Large intestine (tissue), 3 donors: ENCODE data around the gene BACE2. TPM values are rescaled to one million over a fixed set of nuclear protein-coding genes. Genes with fewer than 3 reads are reported as not detected.

Experiments used
- DNase-seq, 2 donors: peaks; one replicate each; pipeline versions ENCODE4 v3.0.0 to v3.0.0-alpha.2; 2013
- H3K27ac ChIP-seq: one replicate; pipeline ENCODE4 v1.5.1; 2013; ENCODE audit warnings: low read length
- H3K27me3 ChIP-seq: 2 replicates; pipeline ENCODE4 v1.6.1; 2013; ENCODE audit warnings: low read length; ENCODE audit not compliant: control insufficient read depth, insufficient read depth
- H3K36me3 ChIP-seq: 2 replicates; pipeline ENCODE4 v1.6.1; 2013; ENCODE audit warnings: low read length; ENCODE audit not compliant: control insufficient read depth, insufficient read depth
- H3K4me1 ChIP-seq: one replicate; pipeline ENCODE4 v1.6.1; 2013; ENCODE audit warnings: low read length; ENCODE audit not compliant: control insufficient read depth, insufficient read depth
- H3K4me3 ChIP-seq: one replicate; pipeline ENCODE4 v1.5.1; 2013; ENCODE audit warnings: low read length
- H3K9me3 ChIP-seq: one replicate; pipeline ENCODE4 v1.6.1; 2013; ENCODE audit warnings: mild to moderate bottlenecking, low read depth, low read length, moderate library complexity; ENCODE audit not compliant: control insufficient read depth
- WGBS: methylation state at CpG from one replicate; pipeline ENCODE4 v1.1.5; 2013; ENCODE audit warnings: low lambda C conversion rate; ENCODE audit not compliant: insufficient coverage; 5-methylcytosine and 5-hydroxymethylcytosine counted together
- polyA plus RNA-seq: library from polyadenylated mRNA; unstranded; fragments of 120-200 nt; gene quantifications from one replicate; pipeline ENCODE4 v1.2.1, GENCODE V29; 2013

Gene BACE2
- polyA plus RNA-seq, 1 donor, result 20.7 TPM

DNA sequence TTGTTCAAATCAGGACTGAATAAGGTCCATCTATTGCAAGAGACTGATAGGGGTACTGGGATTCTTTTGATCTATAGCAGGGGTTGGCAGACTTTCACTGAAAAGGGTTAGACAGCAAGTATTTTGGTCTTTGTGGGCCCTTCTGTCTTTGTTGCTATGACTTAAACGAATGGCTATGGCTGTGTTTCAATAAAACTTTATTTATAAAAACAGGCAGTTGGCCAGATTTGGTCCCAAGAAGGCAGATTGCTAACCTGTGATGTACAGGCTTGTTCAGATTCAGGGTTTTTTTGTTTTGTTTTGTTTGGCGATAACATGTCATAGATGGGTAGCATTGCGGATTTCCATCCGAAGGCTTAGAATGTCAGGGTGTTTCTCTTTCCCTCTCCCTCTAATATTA is 3.9 kb upstream of the BACE2 start:
- Histone ChIP-seq H3K4me3 (no peak overlapping the region), H3K4me1 (no peaks in the 10 kb centered on the region), H3K36me3 (no peaks in the 10 kb centered on the region), H3K9me3 (no peaks in the 10 kb centered on the region), H3K27me3 (peaks cover 7% of the 10 kb centered on the region), H3K27ac (no peak overlapping the region)
- WGBS, result 100% methylated on average over 3 of the region's 4 CpGs
- no peak for DNase-seq

DNA sequence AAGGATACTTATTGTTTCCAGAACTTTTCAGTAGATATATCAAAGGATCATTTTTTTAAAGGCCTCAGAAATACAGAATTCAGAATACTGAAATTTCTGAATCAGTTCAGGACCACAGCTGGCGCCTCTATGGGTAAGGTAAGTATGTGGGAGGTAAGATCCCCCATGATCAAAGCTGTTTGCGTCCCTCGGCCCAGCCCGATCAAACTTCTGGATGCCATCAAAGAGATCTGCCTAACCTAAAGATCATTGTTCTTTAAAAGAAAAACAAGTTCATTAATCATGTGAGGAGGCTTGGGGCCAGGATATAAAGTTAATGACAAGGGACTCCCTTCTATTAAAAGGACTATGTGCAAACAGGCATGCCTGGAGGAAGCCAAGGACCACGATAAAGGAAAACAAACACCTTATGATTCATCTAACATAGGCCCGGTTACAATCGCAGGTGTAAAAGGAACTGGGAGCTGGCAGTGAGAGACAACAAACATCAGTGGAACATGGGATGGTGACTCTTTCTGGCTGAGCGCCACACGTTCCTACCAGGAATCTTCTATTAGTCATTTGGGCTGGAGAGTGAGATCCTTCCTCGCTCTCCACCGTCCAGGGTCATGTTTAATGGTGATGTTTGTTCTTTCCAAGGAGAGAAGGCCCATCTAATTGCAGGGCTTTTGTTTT is 2.8 kb upstream of the BACE2 start:
- peak in 1 of 2 donors; percentile 31 for DNase-seq
- H3K4me1 ChIP-seq, result peaks cover 3% of the 10 kb centered on the region
- H3K27ac ChIP-seq, result no peak overlapping the region
- H3K36me3 ChIP-seq, result no peaks in the 10 kb centered on the region
- H3K27me3 ChIP-seq, result peaks cover 7% of the 10 kb centered on the region
- H3K4me3 ChIP-seq, result no peak overlapping the region
- WGBS, result no CpG with 5 or more reads among the region's 11 CpGs
- H3K9me3 ChIP-seq, result no peaks in the 10 kb centered on the region

- DNase-seq, result no peak
Measured at GRCh38 chr21:41166884-41167283, 1.1 kb upstream of the BACE2 start.

DNA sequence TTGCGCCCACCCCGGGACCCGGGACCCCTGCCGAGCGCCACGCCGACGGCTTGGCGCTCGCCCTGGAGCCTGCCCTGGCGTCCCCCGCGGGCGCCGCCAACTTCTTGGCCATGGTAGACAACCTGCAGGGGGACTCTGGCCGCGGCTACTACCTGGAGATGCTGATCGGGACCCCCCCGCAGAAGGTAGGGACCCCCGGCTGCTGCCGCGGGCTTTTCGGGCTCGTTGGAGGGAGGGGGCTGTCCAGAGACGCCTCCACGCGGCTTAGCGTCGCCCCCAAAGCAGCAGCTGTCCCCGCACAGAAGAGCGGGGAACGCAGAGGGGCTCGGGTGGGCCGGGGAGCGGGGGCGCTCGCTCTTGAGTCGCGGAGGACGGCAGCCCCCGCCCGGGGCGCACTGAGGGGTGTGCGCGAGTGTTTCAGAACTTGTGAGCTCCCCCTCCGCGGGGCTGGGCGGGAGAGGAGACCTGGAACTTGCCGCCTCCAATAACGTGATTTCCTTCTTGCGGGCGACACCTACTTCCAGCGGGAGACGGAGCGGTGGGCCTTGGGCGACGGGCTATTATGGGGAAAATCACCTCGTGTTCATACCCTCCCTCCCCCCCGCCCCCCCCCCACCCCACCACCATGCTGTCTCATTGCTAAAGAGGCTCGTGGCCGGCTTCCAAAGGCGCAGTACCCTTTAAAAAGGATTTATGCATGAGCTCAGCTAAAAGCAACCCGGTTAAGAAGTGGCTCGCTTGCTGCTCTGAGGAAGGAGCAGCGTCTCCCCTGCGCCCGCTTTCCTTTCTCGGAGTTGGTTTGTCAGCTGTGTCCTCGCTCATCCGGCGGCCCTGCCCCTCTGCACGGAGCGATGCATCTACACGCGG is 664 bp downstream of the BACE2 start:
- WGBS, result no CpG with 5 or more reads among the region's 75 CpGs
- H3K4me1 ChIP-seq, result peaks cover 3% of the 10 kb centered on the region
- peak; percentile 46 to 63 for DNase-seq
- H3K9me3 ChIP-seq, result no peaks in the 10 kb centered on the region
- peaks cover 7% of the 10 kb centered on the region for H3K27me3 ChIP-seq
- no peak overlapping the region for H3K27ac ChIP-seq
- H3K4me3 ChIP-seq, result peak overlapping the region; percentile 63
- no peaks in the 10 kb centered on the region for H3K36me3 ChIP-seq

More at GRCh38 chr21:41166884-41167283, 1.1 kb upstream of the BACE2 start:
- no CpG with 5 or more reads among the region's 14 CpGs for WGBS
- no peak overlapping the region for H3K27ac ChIP-seq
- H3K36me3 ChIP-seq, result no peaks in the 10 kb centered on the region
- peak overlapping the region; percentile 65 for H3K4me3 ChIP-seq
- peaks cover 3% of the 10 kb centered on the region for H3K4me1 ChIP-seq
- H3K9me3 ChIP-seq, result no peaks in the 10 kb centered on the region
- H3K27me3 ChIP-seq, result peaks cover 7% of the 10 kb centered on the region

DNA sequence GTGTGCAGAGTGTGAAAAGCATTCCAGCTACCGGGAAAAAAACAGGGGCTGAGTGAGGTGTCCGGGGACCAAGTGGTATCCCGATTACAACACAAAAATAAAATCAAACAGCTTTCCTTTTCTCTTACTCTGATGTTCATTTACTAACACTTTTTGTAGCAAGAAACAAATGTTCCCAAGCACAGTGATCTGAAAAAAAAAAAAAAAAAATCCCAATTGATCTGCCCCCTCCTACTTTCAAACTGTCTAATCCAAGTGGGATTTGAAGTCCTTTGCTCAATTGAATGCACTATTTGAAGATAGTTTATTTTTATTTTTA is 1.3 kb downstream of the BACE2 start:
- WGBS, result 0% methylated on average over 2 of the region's 3 CpGs

DNA sequence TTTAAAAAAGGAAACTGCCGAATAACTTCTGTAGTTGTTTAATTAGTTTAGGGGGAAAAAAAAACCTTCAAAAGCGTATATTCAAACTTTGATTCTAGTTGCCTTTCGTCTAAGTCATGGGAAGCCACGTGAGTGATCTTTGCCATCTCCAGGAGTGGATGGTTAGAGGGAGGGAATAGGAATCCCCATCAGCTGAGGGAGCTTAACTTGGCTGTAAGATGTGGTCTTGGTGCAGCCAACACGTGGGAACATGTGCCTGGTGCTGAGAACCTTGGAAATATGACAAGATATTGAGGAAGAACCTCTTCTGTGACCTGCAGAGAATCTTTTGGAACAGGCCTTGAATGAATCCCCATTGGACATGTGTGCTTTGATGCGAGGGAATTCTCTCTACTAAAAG is 1.7 kb downstream of the BACE2 start:
- Histone ChIP-seq H3K27ac (no peak overlapping the region), H3K36me3 (no peaks in the 10 kb centered on the region), H3K9me3 (no peaks in the 10 kb centered on the region), H3K4me1 (peaks cover 3% of the 10 kb centered on the region), H3K4me3 (no peak overlapping the region), H3K27me3 (peaks cover 7% of the 10 kb centered on the region)
- no peak for DNase-seq
- 86% methylated on average over 1 of the region's 6 CpGs for WGBS

More for the DNA sequence above, 1.3 kb downstream of the BACE2 start:
- H3K4me1 ChIP-seq, result peaks cover 3% of the 10 kb centered on the region
- no peak for DNase-seq
- H3K4me3 ChIP-seq, result peak overlapping the region; percentile 27
- H3K27me3 ChIP-seq, result peaks cover 7% of the 10 kb centered on the region
- H3K36me3 ChIP-seq, result no peaks in the 10 kb centered on the region
- H3K27ac ChIP-seq, result no peak overlapping the region
- no peaks in the 10 kb centered on the region for H3K9me3 ChIP-seq

- peaks cover 7% of the 10 kb centered on the region for H3K27me3 ChIP-seq
- H3K9me3 ChIP-seq, result no peaks in the 10 kb centered on the region
- H3K36me3 ChIP-seq, result no peaks in the 10 kb centered on the region
- no peak overlapping the region for H3K27ac ChIP-seq
- H3K4me3 ChIP-seq, result no peak overlapping the region
- H3K4me1 ChIP-seq, result peaks cover 3% of the 10 kb centered on the region
- WGBS, result no CpG with 5 or more reads among the region's 2 CpGs
- peak in 1 of 2 donors; percentile 43 for DNase-seq
Measured at GRCh38 chr21:41170442-41170841, 2.5 kb downstream of the BACE2 start.

- no peak for DNase-seq
- Histone ChIP-seq H3K4me3 (no peak overlapping the region), H3K27ac (no peak overlapping the region), H3K9me3 (no peaks in the 10 kb centered on the region), H3K36me3 (no peaks in the 10 kb centered on the region), H3K4me1 (peaks cover 3% of the 10 kb centered on the region), H3K27me3 (peaks cover 7% of the 10 kb centered on the region)
- 100% methylated on average over 2 of the region's 15 CpGs for WGBS
Measured at GRCh38 chr21:41170859-41171609, 3.1 kb downstream of the BACE2 start.

- WGBS, result no CpG with 5 or more reads among the region's 6 CpGs
- Histone ChIP-seq H3K27ac (no peak overlapping the region), H3K27me3 (no peaks in the 10 kb centered on the region), H3K4me3 (no peak overlapping the region), H3K36me3 (no peaks in the 10 kb centered on the region), H3K4me1 (no peaks in the 10 kb centered on the region), H3K9me3 (no peaks in the 10 kb centered on the region)
- DNase-seq, result no peak
Measured at GRCh38 chr21:41175080-41175479, 7.1 kb downstream of the BACE2 start.

GRCh38 chr21:41176846-41177245 is 8.9 kb downstream of the BACE2 start:
- no peaks in the 10 kb centered on the region for H3K9me3 ChIP-seq
- no peaks in the 10 kb centered on the region for H3K36me3 ChIP-seq
- no peaks in the 10 kb centered on the region for H3K27me3 ChIP-seq
- H3K4me1 ChIP-seq, result no peaks in the 10 kb centered on the region
- H3K4me3 ChIP-seq, result no peak overlapping the region
- no peak overlapping the region for H3K27ac ChIP-seq
- no peak for DNase-seq
- WGBS, result 80% methylated on average over 2 of the region's 3 CpGs
